ENCODE data around the gene CCDC187.

- no peak for TF ChIP-seq POLR2A (IDR thresholded peaks at IDR 0.05)
- no peak for TF ChIP-seq CTCF (IDR thresholded peaks at IDR 0.05)
Observed at GRCh38 chr9:136286359-136286986, 17.4 kb downstream of the CCDC187 start.

All from right lobe of liver (tissue), 4 donors.